Stimulated activated naive CD4-positive, alpha-beta T cell (primary cell): Measurements from ENCODE around the gene HAO2.
"Not testable (repeated sequence)": the region's sequence is repeated elsewhere in the genome, so short reads cannot be mapped to it uniquely, and the experiment has no call there.

ENCODE experiments used
- DNase-seq, 6 experiments: peaks; one replicate each; lab custom pipeline; 2025; lab: John Stamatoyannopoulos, UW

The HAO2 gene

DNA sequence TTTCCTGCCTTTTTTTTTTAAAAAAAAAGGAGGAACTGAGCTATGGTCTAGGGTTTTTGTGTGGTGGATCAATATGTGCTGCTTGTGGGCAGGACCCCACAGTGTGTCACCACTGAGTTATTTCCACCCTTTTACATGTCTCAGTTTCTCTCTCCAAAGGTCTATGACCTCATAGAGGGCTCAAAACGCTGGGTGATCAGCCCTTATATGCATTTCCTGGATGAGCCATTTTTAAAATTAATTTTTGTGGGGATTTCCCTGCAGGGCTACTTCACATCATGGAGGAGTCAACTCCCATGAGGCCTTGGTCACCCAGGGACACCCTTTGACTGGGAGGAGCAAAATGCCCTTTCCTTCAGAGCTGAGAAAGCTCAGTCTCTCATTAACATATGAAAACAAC, 20.7 kb upstream of the HAO2 start:
- no peak for DNase-seq

DNA sequence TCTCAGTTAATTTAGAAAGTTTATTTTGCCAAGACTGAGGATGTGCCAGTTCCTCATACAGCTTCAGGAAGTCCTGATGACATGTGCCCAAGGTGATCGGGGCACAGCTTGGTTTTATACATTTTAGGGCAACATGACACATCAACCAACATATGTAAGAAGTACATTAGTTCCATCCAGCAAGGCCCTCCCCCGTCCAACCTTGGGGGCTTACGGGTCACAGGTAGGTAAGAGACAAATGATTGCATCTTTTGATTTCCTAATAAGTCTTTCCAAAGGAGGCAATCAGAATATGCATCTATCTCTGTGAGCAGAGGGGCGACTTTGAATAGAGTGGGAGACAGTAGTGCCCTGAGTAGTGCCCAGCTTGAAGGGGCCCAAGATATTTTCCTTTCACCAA, 19.6 kb upstream of the HAO2 start:
- DNase-seq, result no peak

DNA sequence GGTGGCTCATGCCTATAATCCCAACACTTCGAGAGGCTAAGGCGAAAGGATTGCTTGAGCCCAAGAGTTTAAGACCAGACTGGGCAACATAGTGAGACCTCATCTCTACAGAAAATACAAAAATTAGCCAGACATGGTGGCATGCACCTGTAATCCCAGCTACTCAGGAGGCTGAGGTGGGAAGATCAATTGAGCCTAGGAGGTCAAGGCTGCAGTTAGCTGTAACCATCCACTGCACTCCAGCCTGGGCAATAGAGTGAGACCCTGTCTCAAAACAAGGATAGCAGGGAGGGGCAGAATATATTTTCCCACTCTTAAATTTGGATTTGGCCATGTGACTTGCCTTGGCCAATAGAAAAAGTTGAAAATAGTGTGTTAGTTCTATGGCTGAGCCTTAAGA, 17.7 kb upstream of the HAO2 start:
- DNase-seq, result not testable (repeated sequence)

DNA sequence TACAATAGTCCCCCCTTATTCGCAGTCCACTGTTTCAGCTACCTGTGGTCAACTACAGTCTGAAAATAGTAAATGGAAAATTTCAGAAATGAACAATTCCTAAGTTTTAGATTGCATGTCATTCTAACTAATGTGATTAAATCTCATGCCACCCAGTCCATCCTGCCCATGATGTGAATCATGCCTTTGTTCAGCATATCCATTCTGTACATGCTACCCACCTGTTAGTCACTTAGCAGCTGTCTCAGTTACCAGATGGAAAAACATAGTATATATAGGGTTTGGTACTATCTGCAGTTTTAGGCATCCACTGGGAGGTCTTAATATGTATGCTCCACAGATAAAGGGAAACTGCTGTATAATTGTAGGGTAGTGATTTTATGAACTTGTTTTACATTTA, 16.6 kb upstream of the HAO2 start:
- no peak for DNase-seq

DNA sequence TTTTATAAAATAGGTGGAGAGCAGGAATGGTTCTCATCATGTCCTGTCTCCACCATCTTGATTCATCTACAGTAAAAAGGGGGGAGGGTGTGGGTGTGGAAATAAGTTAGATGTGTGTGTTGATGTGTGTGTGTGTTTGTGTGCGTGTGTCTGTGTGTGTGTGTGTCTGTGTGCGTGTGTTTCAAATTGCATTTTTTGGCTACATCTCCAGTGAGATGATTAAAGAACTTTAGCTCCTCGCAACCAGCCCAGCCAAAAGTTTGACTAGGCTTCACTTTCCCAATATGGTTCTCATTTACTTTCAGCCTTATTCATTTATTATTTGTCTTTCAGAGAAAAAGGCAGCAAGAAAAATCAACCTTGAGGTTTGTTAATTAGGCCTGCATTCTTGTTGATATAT, 14.7 kb upstream of the HAO2 start:
- no peak for DNase-seq

DNA sequence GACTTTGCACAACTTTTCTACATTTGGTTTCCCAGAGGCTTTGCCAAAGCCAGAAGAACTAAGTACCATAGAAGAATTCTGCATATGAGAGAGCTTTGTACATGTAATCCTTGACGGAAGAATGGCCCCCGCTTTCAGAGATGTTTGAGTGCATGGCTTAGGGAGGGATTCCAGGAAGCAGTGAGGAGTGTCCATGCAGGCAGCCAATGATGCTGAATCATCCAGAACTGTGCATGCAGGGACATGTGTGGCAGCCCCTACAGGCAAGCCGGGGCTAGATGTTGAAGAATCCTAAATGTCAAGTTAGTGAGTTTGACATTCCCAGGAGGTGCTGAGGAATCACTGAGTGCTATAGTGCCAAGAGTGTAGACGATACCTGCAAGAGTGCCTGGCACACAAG, 9.9 kb upstream of the HAO2 start:
- DNase-seq, result no peak

DNA sequence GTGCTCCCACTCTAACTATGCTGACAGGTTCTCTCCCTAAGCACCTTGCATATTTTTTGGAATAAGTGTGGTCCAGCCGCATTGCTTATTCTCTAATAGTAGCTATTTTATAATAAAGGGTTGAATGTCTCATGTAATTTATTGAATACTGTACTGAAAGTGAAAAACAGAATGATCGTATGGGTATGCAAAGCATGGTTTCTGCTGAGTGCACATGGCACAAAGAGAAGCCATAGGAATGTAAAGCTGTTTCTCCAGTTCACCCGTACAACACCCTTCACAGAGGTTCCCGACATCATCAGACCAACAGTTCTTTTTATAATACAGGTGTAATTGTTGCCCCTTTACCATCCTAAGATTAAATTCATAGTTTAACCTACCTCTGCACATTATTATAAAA, 8.9 kb upstream of the HAO2 start:
- no peak for DNase-seq

DNA sequence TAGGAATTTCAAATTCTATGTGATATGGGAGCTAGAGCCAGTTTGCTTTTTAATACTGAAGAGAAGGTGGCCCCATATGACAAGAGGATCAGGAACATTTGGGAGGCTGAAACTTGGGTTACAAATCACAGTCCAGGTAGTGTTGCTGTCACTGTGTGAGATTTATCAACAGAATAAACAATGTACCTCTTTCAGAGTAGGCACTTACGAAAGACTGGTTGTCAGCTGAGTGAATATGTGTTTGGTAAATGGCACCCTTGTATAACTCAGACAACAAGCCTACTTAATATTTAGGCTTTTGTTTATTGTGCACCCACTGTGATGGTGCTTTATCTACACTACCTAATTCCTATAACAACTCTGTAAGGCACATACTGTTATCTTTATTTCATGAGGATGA, 7.4 kb upstream of the HAO2 start:
- DNase-seq, result no peak

DNA sequence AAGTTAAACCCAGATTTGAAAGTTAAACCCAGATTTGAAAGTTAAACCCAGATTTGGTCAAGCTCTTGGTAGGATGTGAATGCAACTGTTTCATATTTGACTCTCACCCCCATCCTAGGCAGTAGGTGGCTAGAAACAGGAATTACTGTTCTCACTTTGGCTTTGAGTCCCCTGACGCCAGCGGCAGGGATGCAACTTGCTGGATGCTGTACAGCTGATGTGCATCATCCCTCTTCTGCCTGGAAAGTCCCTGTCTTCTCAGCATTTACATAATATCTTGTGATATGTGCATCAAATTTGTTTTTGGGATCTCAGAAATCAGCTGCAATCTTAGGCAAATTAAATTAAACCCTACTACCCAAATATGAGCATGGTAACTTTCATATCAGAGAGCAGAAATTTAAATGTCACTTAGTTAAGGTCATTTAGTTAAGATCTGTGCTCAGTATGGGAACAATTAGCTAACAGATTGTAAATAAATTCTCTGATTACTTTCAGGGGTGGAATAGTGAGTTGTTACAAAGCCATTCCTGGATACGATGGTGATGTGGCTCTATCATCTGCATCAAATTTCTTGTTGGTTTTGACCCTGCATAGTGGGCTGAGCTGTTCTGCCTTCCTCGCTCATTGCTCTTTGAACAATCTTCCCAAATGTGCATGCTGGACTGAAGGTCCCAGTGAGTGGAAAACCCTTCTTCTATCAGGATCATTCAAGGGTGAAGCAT, 6.8 kb upstream of the HAO2 start:
- no peak for DNase-seq

DNA sequence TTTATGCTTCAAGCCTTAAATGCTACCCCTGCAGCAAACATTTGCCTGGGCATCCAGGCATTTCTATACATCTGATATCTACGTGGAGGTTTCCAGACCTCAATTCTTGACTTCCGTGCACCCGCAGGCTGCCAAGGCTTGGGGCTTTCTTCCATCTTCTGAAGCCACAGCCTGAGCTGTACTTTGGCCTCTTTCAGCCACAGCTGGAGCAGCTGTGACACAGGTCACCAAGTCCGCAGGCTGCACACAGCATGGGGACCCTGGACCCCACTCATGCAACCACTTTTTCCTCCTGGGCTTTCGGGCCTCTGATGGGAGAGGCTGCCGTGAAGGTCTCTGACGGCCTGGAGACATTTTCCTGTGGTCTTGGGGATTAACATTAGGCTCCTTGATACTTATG, 5.4 kb upstream of the HAO2 start:
- no peak for DNase-seq

DNA sequence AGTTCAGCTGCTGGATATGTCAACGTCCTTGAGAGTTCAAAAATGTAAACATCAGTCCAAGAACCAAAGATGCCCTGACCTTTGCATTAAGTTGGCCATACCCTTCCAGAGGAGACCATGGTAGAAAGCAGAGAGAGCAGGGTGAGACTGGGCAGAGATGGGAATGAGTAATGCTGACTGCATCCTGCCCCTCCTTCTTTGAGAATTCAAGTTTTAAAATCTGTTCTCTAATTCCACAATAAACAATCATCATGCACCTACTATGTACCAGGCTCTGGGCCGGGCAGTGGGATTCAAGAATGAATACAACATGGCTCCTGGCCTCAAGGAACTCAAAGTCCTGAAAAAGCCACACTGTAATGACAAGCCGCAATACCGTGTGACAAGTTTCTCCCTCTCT, 3.9 kb upstream of the HAO2 start:
- DNase-seq, result no peak

DNA sequence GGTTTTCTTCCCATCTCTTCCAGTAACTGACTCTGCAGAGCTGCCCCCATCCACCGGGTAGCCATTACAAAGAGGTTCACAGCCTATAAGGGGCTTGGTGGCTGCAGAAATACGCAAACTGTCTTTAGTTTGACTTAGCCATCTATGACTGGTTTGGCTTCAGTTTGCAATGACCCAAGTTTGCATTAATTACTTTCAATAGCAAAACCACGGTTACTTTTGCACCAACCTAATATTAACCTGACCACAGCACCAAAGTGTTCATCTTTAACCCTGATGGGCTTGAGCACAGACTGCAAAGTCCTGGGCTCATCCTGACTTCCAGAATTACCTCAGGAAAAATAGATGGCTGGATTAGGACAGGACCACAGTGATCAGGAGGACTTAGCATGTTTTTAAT, 2.2 kb upstream of the HAO2 start:
- no peak for DNase-seq

DNA sequence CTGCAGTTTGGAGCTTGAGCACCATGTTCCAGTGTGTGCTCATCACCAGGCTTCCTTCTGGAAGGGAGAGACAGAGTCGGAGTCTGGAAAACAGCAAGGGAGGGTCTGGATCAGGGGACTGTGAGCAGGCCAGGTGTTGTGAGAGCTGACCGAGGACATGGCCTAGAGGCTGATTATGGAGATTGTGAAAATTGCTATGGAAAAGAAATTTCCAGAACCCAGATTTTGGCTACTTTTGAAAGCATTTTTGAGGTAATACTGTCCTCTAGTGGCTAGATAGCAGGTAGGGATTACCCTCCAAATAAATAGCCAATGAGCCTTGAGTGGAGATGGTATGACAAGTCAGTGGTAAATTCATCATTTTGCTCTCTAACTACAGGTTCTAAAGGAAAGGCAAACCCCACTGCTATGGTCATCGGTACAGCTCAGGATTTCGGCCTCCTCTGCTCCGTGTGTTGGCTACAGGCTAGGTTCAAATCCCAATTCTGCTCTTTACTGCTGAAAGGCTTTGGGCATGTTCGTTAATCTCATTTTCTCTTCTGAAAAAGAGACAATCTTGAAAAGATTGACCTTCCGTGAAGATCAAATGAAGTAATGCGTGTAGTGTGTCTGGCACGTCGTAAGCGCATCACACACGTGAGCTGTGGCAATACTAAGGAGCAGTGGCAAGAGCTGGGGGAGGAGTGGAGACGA, 1.0 kb upstream of the HAO2 start:
- no peak for DNase-seq

DNA sequence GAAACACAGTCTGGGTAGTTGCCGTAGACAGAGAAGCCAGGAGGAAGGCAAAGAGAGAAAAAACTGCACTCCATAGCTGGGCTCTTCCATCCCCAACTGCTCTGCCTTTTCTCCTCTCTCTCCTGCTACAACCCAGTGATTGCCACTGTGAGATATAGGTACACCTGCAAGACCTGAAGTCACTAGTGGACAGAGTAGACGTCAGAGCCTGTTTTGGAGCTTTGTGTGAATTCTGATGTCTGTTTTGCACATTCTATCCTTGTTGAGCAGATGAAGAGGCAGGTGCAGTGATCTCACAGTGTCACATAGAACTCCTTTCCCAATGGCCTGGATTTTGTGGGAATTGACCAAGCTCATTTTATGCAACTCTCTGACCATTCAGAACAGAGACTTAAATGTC, 2.2 kb downstream of the HAO2 start:
- no peak for DNase-seq

DNA sequence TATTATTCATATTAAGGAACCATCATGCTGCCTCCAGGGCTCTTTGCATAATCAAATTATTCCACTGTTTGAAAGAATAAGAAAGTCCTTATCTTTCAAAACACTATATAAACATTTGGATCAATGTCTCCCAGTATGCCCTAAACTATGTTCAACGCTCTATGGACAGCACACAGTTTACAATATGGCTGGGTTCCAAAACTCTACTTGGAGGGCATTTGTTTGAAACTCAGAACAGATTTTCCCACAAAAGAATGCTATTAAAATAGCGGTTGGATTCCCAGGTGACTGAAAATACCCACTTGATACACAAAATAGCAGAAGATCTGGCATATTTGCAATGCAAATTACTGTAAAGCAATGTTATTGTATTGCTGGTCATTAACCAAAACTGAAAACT, 3.2 kb downstream of the HAO2 start:
- no peak for DNase-seq

DNA sequence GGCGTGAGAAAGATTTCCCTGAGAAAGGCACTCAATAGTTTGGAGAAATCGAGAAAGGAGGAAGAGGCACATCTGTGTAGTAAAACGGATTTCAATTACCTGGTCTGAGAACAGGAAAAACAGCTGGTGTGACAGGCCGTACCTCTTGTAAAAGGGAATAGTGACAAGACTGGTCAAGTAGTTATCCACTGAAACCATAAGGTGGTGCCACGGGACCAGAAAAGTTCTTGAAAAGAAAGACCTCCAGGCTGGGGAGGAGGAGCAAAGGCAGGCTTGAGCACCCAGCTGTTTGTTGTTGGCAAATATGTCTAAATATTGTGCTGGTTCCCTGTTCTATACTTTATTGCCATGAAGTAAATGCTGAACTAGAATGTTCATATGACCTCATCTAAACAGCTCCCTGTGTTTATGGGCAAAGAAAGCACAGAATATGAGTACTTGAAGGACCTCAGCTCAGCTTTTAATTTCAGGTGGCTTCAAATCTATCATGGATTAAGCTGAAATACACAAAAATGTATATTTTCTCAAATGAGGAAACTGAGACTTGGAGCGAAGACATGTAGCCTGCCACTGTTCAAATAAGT, 4.0 kb downstream of the HAO2 start:
- no peak for DNase-seq

DNA sequence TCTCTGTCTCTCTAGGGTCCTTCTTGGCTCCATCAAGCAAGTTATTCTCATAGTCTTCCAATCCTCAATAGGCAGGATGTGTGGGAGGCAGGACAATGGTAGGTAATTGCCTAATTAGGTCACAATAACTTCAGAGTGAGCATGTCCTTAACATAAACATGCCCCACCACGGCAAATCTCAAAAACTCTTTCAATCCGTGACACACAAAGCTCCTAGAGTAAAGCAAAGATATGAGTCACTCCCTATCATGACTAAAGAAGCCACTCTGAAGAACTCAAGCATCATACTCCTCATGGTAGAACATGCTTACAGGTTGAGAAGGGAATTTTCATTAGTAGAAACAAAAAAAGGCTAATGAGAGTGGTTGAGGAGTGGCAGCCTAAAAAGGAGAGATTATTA, 4.9 kb downstream of the HAO2 start:
- no peak for DNase-seq

DNA sequence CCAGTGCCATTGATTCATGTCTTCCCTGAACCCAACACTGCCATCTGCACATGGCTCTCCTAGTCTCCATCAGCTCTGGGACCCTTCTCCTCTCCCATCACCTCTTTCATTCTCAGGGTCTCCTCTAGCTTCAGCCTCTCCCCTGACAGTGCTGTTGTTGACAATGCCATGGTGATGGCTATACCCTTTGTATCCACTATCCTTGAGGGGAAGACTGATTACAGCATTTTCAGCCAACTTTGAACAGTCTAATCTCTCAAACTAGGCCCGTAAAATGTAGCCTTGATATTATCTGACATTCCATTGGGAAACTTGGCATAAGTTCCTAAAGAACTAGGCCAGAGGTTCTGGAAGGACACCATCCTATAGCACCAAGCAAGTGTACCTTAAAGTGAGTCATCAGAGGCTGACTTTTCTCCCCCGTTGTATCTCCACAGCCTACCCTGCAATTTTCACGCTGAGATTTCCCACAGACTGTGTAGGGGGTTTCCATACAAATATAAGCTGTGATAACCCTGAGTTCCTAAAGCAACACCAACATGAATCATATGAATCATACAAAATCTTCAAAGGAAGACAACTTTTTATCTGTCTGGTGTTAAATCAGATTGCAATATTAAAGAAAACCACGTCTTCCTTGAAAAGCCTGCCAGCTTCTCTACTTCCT, 5.8 kb downstream of the HAO2 start:
- DNase-seq, result no peak

DNA sequence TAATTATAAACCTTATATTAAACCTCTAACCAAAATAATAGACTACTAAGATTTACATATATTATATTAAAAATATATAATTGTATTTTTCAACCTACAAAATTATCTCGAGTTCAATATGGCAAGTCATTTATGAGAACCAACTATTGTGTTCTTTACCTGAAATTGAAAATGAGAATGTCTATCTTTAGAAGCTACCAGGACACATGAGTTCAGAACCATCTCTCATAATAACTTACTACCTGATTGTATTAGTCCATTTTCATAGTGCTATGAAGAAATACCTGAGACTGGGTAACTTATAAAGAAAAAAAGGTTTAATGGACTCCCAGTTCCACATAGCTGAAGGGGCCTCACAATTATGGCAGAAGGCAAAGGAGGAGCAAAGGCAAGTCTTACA, 6.8 kb downstream of the HAO2 start:
- DNase-seq, result no peak

DNA sequence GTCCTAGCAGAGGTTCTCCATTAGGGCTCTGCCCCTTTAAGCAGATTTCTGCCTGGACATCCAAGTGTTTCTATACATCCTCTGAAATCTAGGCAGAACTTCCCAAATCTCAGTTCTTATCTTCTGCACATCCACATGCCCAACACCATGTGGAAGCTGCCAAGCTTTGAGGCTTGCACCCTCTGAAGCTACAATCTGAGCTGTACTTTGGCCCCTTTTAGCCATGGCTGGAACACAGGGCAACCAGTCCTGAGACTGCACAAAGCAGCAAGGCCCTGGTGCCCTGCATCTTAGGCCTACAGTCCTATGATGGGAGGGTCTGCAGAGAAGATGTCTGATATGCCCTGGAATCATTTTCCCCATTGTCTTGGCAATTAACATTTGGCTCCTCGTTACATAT, 8.0 kb downstream of the HAO2 start:
- no peak for DNase-seq

DNA sequence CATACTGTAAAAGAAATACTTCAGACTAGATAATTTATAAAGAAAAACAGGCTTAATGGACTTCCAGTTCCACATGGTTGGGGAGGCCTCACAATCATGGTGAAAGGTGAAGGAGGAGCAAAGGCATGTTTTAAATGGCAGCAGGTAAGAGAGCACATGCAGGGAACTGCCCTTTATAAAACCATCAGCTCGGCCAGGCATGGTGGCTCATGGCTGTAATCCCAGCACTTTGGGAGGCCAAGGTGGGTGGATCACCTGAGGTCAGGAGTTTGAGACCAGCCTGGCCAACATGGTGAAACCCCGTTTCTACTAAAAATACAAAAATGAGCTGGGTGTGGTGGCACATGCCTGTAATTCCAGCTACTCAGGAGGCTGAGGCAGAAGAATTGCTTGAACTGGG, 9.0 kb downstream of the HAO2 start:
- not testable (repeated sequence) for DNase-seq

DNA sequence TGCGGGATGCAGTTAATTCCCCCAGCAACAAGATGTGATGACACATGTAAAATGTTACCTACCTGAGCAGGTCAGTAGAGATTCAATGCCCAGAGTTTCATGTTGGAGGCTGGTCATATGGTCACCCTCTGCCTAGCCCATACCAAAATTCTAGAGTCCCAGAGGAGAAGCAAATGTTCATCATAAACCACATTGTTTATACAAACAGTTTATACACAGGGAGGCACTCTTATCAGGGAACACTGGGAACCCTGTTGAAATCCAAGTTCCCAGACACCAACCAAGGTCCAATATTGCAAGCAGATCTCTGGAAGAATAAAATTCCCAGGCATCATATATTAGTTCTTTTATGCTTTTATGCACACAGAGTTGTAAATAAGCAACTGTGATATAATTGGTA, 10.5 kb downstream of the HAO2 start:
- no peak for DNase-seq

DNA sequence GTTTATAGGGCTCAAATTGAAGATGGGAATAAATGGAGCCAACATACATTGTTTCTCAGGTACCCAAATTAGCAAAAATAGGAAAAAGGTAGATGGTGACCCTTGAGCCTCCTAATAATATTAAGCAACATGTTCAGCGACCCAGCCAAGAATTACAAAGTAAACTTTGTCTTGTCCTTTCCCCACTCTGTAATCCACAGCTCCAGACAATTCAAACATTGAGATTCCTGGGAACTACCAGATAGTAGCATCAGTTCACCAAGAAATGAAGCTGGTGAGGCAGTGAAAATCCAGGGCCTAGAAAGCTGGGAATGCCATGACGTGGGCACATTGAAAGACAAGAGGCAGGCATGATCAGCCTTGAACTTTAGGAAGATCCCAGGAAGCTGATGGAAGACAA, 11.7 kb downstream of the HAO2 start:
- DNase-seq, result no peak
